Activated CD8-positive, alpha-beta T cell treated with anti-CD3 and anti-CD28 coated beads for 36 hours (primary cell): ENCODE data around the gene CD163. TPM values are rescaled to one million over a fixed set of nuclear protein-coding genes. Genes with fewer than 3 reads are reported as not detected.
A peak's percentile ranks its signal among the peaks of the same experiment; 100 is the strongest.

Source experiments
- ATAC-seq: fragments of 200-7000 bp; cut with Tn5 transposase; one replicate; pipeline ENCODE4 v1.10.0; 2021; ENCODE audit warnings: mild to moderate bottlenecking, moderate library complexity
- CTCF ChIA-PET: fragments of 350-600 bp; sonication (Branson Sonifier 250); formaldehyde crosslinking; loops from one replicate; lab custom pipeline; 2021; ENCODE audit warnings: antibody characterized with exemption; lab: Charles Lee
- POLR2A ChIA-PET: fragments of 350-600 bp; sonication (Branson Sonifier 250); formaldehyde crosslinking; loops from one replicate; lab custom pipeline; 2021; ENCODE audit warnings: antibody characterized with exemption; lab: Charles Lee
- DNase-seq: peaks from one replicate; pipeline ENCODE4 v3.0.0-alpha.2; 2020
- H3K27ac Mint-ChIP-seq: one replicate; pipeline ENCODE4 v1.8.0; 2021; ENCODE audit warnings: mild to moderate bottlenecking, mixed read lengths
- H3K27me3 Mint-ChIP-seq: one replicate; pipeline ENCODE4 v1.8.0; 2021; ENCODE audit warnings: mixed read lengths
- H3K36me3 Mint-ChIP-seq: one replicate; pipeline ENCODE4 v1.8.0; 2021; ENCODE audit warnings: low read depth, mixed read lengths
- H3K4me1 Mint-ChIP-seq: one replicate; pipeline ENCODE4 v1.8.0; 2021; ENCODE audit warnings: low read depth, mixed read lengths
- H3K4me3 Mint-ChIP-seq: one replicate; pipeline ENCODE4 v1.8.0; 2021; ENCODE audit warnings: mild to moderate bottlenecking, moderate library complexity, mixed read lengths
- H3K9me3 Mint-ChIP-seq: one replicate; pipeline ENCODE4 v1.8.0; 2021; ENCODE audit warnings: mixed read lengths
- CTCF ChIP-seq: fragments of 200-600 bp; IDR thresholded peaks from one replicate; pipeline ENCODE4 v1.8.0; 2022; ENCODE audit warnings: antibody characterized with exemption, mild to moderate bottlenecking
- intact Hi-C: fragments of 100-400 bp; cut with micrococcal nuclease; formaldehyde crosslinking; loops from one replicate; pipeline ENCODE4 v1.10.0; 2022
- total RNA-seq, 2 experiments: library from RNA; stranded (reverse); gene quantifications; one replicate each; pipeline ENCODE4 v1.2.3, GENCODE V29; 2021

CD163 gene
- total RNA-seq, 2 experiments from 2014 or later, result not detected

GRCh38 chr12:7483343-7483742 is 20.2 kb downstream of the CD163 start:
- H3K9me3 Mint-ChIP-seq, result no peaks in the 10 kb centered on the region
- POLR2A ChIA-PET, result no interaction called here
- intact Hi-C loops, result no loop called here
- TF ChIP-seq CTCF, result no peak
- H3K27me3 Mint-ChIP-seq, result peaks cover 8% of the 10 kb centered on the region
- H3K36me3 Mint-ChIP-seq, result no peaks in the 10 kb centered on the region
- DNase-seq (no peak), ATAC-seq (no peak)
- no peaks in the 10 kb centered on the region for H3K4me1 Mint-ChIP-seq
- H3K4me3 Mint-ChIP-seq, result no peak overlapping the region
- H3K27ac Mint-ChIP-seq, result no peak overlapping the region
- CTCF ChIA-PET, result no interaction called here

- Mint-ChIP-seq H3K4me1 (no peaks in the 10 kb centered on the region), H3K27ac (no peak overlapping the region), H3K9me3 (no peaks in the 10 kb centered on the region), H3K36me3 (no peaks in the 10 kb centered on the region), H3K27me3 (peaks cover 6% of the 10 kb centered on the region), H3K4me3 (no peak overlapping the region)
- DNase-seq (no peak), ATAC-seq (no peak)
- TF ChIP-seq CTCF, result no peak
- ChIA-PET CTCF (interaction anchor here (0.8 to 1.1 kb wide), 3 partner anchors 19 to 260 kb away, joined by 3 to 4 read pairs (median 3); no protein-coding TSS in a partner anchor), POLR2A (no interaction called here)
- intact Hi-C loops, result no loop called here
These were observed 23.8 kb downstream of the CD163 start for GRCh38 chr12:7479771-7480170.

GRCh38 chr12:7472060-7472459 is 31.5 kb downstream of the CD163 start:
- Mint-ChIP-seq H3K4me3 (no peak overlapping the region), H3K27ac (no peak overlapping the region), H3K36me3 (no peaks in the 10 kb centered on the region), H3K27me3 (peaks cover 11% of the 10 kb centered on the region), H3K9me3 (peaks cover 9% of the 10 kb centered on the region), H3K4me1 (no peaks in the 10 kb centered on the region)
- ATAC-seq (no peak), DNase-seq (no peak)
- CTCF ChIA-PET, result no interaction called here
- no peak for TF ChIP-seq CTCF
- intact Hi-C loops, result no loop called here
- POLR2A ChIA-PET, result no interaction called here

- Mint-ChIP-seq H3K36me3 (no peaks in the 10 kb centered on the region), H3K4me1 (no peaks in the 10 kb centered on the region), H3K4me3 (no peak overlapping the region), H3K27ac (no peak overlapping the region), H3K9me3 (no peaks in the 10 kb centered on the region), H3K27me3 (peaks cover 12% of the 10 kb centered on the region)
- CTCF ChIA-PET, result interaction anchor here (0.7 to 1.5 kb wide), 8 partner anchors 15 to 290 kb away, joined by 3 to 6 read pairs (median 3); no protein-coding TSS in a partner anchor
- POLR2A ChIA-PET, result no interaction called here
- intact Hi-C loops, result loop anchor here (5.0 kb wide), 1 partner anchor 243 kb away; no protein-coding TSS in a partner anchor
- TF ChIP-seq CTCF, result peak; percentile 51
- ATAC-seq, result peak; percentile 67
- peak; percentile 59 for DNase-seq
These were observed 43.0 kb downstream of the CD163 start for GRCh38 chr12:7460375-7461259.

- intact Hi-C loops, result loop anchor here (5.0 kb wide), 1 partner anchor 243 kb away; no protein-coding TSS in a partner anchor
- no peak for DNase-seq
- ChIA-PET POLR2A (no interaction called here), CTCF (interaction anchor here (0.7 to 1.4 kb wide), 4 partner anchors 15 to 274 kb away, joined by 3 to 4 read pairs (median 3); no protein-coding TSS in a partner anchor)
- Mint-ChIP-seq H3K27ac (no peak overlapping the region), H3K27me3 (peaks cover 6% of the 10 kb centered on the region), H3K4me3 (no peak overlapping the region), H3K9me3 (no peaks in the 10 kb centered on the region), H3K4me1 (no peaks in the 10 kb centered on the region), H3K36me3 (no peaks in the 10 kb centered on the region)
- TF ChIP-seq CTCF, result no peak
- ATAC-seq, result no peak
These were observed 43.6 kb downstream of the CD163 start for GRCh38 chr12:7459973-7460372.
